Inferior parietal cortex (tissue), 1 donor: ENCODE measurements around the gene SPINDOC.
"Not testable (repeated sequence)": the region's sequence is repeated elsewhere in the genome, so short reads cannot be mapped to it uniquely, and the experiment has no call there.

Experiments used
- DNase-seq: peaks from one replicate; pipeline ENCODE4 v3.0.0-alpha.2; 2016; ENCODE audit errors: extremely low spot score

SPINDOC gene

DNA sequence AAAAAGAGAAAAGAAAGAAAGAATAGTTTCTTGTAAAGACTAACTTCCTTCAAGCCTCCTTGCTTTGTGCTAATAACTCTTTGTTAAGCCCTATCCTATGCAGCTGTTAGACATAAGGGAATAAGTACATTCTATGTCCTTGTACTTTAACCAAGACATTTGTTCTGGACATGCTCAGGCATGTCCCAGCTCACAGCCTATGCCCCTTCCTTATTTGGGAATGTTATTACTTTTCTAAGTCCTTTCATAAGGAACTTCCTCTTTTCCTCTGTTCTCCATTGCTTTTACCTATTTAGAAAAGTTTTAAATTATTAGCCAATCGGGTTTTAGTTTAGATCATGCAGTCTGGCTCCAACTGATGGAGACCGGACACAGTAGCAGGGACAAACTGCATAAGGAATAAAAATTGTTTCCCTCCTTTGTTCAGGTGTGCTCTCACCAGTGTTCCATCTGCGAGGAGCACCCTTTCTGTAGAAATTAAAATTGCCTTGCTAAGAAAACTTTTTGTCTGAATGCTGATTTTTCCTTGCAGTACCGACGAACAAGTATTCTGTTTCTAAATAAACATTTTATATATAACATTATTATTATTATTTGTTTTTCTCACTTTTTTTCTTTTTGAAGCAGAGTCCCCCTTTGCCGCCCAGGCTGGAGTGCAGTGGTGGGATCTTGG lies 21.6 kb upstream of the SPINDOC start:
- DNase-seq = no peak

DNA sequence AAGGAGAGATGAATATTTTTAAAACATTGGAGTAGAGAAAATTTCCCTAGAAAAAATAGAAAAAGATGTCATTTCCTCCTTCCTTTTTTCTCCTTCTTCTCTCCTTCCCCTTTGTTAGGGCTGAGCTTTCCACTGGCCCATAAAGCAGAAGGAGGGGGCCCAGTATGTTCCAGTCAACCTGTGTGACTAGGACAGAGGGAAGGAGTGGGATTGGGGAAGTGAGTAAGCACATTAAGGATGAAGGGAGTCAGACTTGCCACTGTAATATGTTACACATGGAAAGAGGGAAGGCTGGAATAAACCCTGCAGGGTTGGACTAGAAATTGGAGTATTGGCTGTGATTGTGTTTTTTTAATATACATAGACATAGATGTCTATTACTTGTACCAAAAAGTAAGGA lies 20.1 kb upstream of the SPINDOC start:
- no peak for DNase-seq

GRCh38 chr11:63795066-63795465 lies 18.2 kb upstream of the SPINDOC start:
- no peak for DNase-seq

GRCh38 chr11:63800921-63801320 lies 12.3 kb upstream of the SPINDOC start:
- DNase-seq = no peak

GRCh38 chr11:63802637-63803414 lies 10.4 kb upstream of the SPINDOC start:
- DNase-seq = no peak

- no peak for DNase-seq
Observed at GRCh38 chr11:63804259-63804658, 9.0 kb upstream of the SPINDOC start.

DNA sequence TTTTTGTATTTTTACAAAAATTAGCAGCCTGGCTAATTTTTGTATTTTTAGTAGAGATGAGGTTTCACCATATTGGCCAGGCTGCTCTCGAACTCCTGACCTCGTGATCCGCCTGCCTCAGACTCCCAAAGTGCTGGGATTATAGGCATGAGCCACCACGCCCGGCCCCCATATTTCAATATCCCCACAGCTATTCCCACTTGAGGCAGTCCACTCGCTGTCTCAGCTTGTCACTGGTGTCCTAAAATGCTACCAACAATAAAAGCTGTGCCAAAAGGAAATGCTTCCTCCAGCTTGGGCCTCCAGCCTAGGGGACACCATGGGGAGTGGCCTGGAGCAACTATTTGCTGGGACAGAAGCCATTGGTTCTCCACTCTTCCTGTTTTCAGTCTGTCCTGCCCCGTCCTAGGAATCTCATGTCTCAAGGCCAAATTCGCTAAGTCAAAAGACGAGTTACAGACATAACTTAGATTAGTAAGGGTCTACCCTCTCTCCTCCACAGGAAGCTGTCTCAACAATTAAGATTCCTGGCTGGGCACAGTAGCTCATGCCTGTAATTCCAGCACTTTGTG lies 7.3 kb upstream of the SPINDOC start:
- DNase-seq = no peak

- DNase-seq = not testable (repeated sequence)
Observed at GRCh38 chr11:63810383-63810782, 2.9 kb upstream of the SPINDOC start.

DNA sequence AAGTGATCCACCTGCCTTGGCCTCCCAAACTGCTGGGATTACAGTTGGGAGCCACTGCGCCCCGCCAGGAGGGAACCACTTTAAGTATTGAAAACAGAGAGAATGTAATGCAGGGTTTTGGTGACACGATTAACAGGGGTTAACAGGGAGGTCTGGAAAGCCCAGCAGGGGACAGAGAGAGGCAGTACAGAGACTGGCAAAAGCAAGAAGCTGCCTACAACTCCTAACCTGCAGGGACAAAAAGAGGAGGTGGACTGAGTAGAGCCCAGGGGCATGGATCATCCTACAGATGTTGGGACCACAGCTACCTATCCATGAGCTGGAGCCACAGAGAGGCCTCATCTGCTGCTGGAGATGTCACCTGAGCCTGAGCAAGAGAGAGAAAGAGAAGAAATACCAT lies 1.7 kb upstream of the SPINDOC start:
- no peak for DNase-seq

DNA sequence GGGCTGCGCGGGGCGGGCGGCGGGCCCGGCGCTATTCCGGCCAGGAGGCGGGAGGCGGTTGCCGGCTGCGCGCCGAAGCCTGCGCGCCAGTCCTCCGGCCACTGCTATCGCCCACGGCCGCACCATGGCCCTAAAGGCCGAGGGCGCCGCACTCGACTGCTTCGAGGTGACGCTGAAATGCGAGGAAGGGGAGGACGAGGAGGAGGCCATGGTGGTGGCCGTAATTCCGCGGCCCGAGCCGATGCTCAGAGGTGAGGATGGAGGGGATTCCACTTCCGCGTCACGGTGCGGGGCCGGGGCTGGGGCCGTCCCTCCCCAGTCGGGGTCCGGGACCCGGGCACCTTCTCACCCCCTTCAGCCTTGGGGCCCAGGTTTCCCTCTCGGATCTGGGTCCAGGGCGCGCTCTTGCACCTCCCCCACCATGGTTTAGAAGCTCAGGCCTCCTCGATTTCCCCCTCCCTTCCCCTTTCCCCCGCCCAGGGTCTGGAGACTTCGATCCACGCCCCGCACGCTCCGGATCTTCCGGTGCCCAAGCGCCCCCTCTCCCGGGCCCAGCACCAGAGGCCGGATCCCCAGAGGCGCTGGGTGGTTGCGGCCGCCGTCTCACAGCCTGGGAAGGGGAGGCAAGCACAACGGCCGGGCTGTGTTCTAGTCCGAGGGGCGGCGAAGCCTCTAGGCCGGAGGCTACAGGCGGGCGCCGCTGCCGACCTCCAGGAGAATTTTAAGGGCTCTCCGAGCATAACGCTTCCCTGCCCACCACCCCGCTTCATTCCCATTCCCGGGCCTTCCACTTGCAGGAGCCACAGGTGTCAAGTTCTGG lies 517 bp downstream of the SPINDOC start:
- DNase-seq = peak; percentile 24

GRCh38 chr11:63814383-63814736 lies 1.1 kb downstream of the SPINDOC start:
- DNase-seq = no peak

- DNase-seq = no peak
Observed at GRCh38 chr11:63816166-63816565, 2.9 kb downstream of the SPINDOC start.

DNA sequence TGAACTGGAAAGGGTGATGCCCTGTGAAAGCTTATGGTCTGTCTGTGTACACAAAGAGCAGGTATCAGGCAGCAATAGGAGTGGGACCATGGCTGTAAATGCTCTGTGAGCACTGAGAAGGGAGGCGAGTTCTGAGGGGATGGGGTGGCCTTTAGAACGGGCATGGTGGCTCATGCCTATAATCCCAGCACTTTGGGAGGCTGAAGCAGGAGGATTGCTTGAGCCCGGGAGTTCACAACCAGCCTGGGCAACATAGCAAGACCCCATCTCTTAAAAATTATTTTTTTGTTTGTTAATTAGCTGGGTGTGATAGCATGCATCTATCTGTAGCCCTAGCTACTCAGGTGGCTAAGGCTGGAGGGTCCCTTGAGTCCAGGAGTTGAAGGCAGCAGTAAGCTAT lies 3.5 kb downstream of the SPINDOC start:
- DNase-seq = no peak

GRCh38 chr11:63817758-63818498 lies 4.7 kb downstream of the SPINDOC start:
- no peak for DNase-seq

GRCh38 chr11:63818609-63819008 lies 5.4 kb downstream of the SPINDOC start:
- DNase-seq = no peak

DNA sequence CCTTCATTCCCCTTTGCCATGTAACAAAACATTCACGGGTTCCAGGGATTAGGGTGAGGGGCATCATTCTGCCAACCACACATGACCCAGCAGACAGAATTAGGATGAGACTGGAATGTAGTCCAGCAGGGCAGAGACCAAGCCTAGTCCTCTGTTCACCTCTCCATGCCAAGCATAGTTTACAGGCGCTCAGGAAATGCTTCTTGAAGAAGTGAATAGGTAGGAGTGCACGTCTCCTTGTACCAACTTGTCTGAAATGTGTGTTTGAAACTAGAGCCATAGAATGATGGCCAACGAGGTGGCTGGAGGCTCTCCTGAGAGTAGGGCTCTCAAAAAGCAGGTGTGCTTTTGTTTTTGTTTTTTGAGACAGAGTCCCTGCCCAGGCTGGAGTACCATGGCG lies 8.2 kb downstream of the SPINDOC start:
- no peak for DNase-seq

GRCh38 chr11:63826471-63827190 lies 13.4 kb downstream of the SPINDOC start:
- DNase-seq = no peak

GRCh38 chr11:63829823-63830489 lies 16.7 kb downstream of the SPINDOC start:
- DNase-seq = no peak

GRCh38 chr11:63831326-63831725 lies 18.1 kb downstream of the SPINDOC start:
- no peak for DNase-seq

GRCh38 chr11:63832336-63832735 lies 19.1 kb downstream of the SPINDOC start:
- DNase-seq = no peak
